GM12878 (cell line): Measurements from ENCODE around the gene AGPAT2. TPM values are rescaled to one million over a fixed set of nuclear protein-coding genes. Genes with fewer than 3 reads are reported as not detected.
A peak's percentile ranks its signal among the peaks of the same experiment; 100 is the strongest.

Source experiments
- ATAC-seq: fragments of 200-7000 bp; cut with Tn5 transposase; 3 replicates; pipeline ENCODE4 v1.9.1; 2020; ENCODE audit warnings: mild to moderate bottlenecking, moderate library complexity
- BruUV-seq: library from RNA; stranded (reverse); fragments of 400-500 nt; replicated peaks from 2 replicates; lab custom pipeline; 2021; lab: Mats Ljungman, UMichigan
- CTCF ChIA-PET: fragments of 300-600 bp; sonication (Branson Sonifier 250); formaldehyde crosslinking; extraction: SDS; loops from one replicate; lab custom pipeline; 2021; ENCODE audit warnings: inconsistent platforms; lab: Yijun Ruan, JAX
- POLR2A ChIA-PET: fragments of 350-600 bp; formaldehyde crosslinking; extraction: SDS; loops from one replicate; lab custom pipeline; 2021; ENCODE audit warnings: inconsistent platforms; lab: Charles Lee
- RAD21 ChIA-PET: fragments of 300-600 bp; sonication (Branson Sonifier 250); formaldehyde crosslinking; loops from one replicate; lab custom pipeline; 2023; ENCODE audit warnings: antibody characterized with exemption; ENCODE audit not compliant: unreplicated experiment; lab: Charles Lee
- SMC1A ChIA-PET: fragments of 300-600 bp; sonication (Branson Sonifier 250); formaldehyde crosslinking; loops from one replicate; lab custom pipeline; 2023; ENCODE audit not compliant: unreplicated experiment, uncharacterized antibody; lab: Charles Lee
- DNase-seq: peaks from one replicate; pipeline ENCODE4 v3.0.0-alpha.2; 2011; ENCODE audit warnings: low read depth, low spot score
- FAIRE-seq: peaks from 3 replicates; lab custom pipeline; 2011; peaks lifted over from hg19 to GRCh38; lab: Jason Lieb, UNC
- H2AFZ ChIP-seq: 2 replicates; pipeline ENCODE4 v1.6.0; 2011; ENCODE audit warnings: low read depth, low read length, control low read depth; ENCODE audit not compliant: control insufficient read depth
- H3K27ac ChIP-seq: 2 replicates; pipeline ENCODE4 v1.5.1; 2011; ENCODE audit warnings: control low read depth; ENCODE audit not compliant: control insufficient read depth, insufficient read depth
- H3K27me3 ChIP-seq, 2 experiments: replicated peaks in 1 of 2; 2 replicates each; pipeline versions ENCODE4 v1.6.0 to v1.6.1; 2011; ENCODE audit warnings: low read length in 1 of 2; ENCODE audit not compliant: control insufficient read depth in 2 of 2, insufficient read depth in 2 of 2
- H3K36me3 ChIP-seq, 2 experiments: 2 replicates each; pipeline ENCODE4 v1.5.1; 2011; ENCODE audit warnings: low read length in 1 of 2; ENCODE audit not compliant: control insufficient read depth in 2 of 2, insufficient read depth in 2 of 2
- H3K4me1 ChIP-seq: 2 replicates; pipeline ENCODE4 v1.6.1; 2011; ENCODE audit warnings: mild to moderate bottlenecking, low read length, moderate library complexity, mixed read lengths; ENCODE audit not compliant: control insufficient read depth, insufficient read depth
- H3K4me2 ChIP-seq: 2 replicates; pipeline ENCODE4 v1.6.0; 2011; ENCODE audit warnings: control low read depth; ENCODE audit not compliant: control insufficient read depth, insufficient read depth
- H3K4me3 ChIP-seq: fragments of 200-600 bp; sonication (generic); 2 replicates; pipeline ENCODE4 v1.5.1; 2016
- H3K79me2 ChIP-seq: 2 replicates; pipeline ENCODE4 v1.6.0; 2011; ENCODE audit warnings: low read length; ENCODE audit not compliant: control insufficient read depth, insufficient read depth
- H3K9ac ChIP-seq: 2 replicates; pipeline ENCODE4 v1.8.0; 2011; ENCODE audit warnings: low read length, control low read depth, mixed read lengths; ENCODE audit not compliant: control insufficient read depth, insufficient read depth
- H3K9me3 ChIP-seq: replicated peaks from 3 replicates; pipeline ENCODE4 v1.5.1; 2011; ENCODE audit warnings: mild to moderate bottlenecking, low read length; ENCODE audit not compliant: control insufficient read depth, insufficient read depth
- H4K20me1 ChIP-seq: 2 replicates; pipeline ENCODE4 v1.6.0; 2011; ENCODE audit not compliant: control insufficient read depth, insufficient read depth
- CHD1 ChIP-seq: IDR thresholded peaks from 2 replicates; pipeline ENCODE4 v1.6.1; 2012; ENCODE audit warnings: low read depth, low read length, improper control_type of control experiment
- CUX1 ChIP-seq: IDR thresholded peaks from 2 replicates; pipeline ENCODE4 v1.6.1; 2012; ENCODE audit warnings: improper control_type of control experiment, low read depth, low read length; ENCODE audit not compliant: insufficient replicate concordance
- DPF2 ChIP-seq: fragments of 450-650 bp; IDR thresholded peaks from 2 replicates; pipeline ENCODE4 v1.6.1; 2017; ENCODE audit warnings: mild to moderate bottlenecking
- E2F4 ChIP-seq: IDR thresholded peaks from 2 replicates; pipeline ENCODE4 v1.6.1; 2012; ENCODE audit warnings: low read depth, low read length, improper control_type of control experiment
- GATAD2B ChIP-seq: fragments of 450-650 bp; conservative IDR thresholded peaks from 2 replicates; pipeline ENCODE4 v1.6.1; 2017; ENCODE audit warnings: low read depth, mild to moderate bottlenecking, moderate library complexity
- HCFC1 ChIP-seq: fragments of 150-350 bp; IDR thresholded peaks from 2 replicates; pipeline ENCODE4 v1.6.1; 2014; ENCODE audit warnings: low read length
- LARP7 ChIP-seq: fragments of 450-650 bp; IDR thresholded peaks from 2 replicates; pipeline ENCODE4 v1.6.1; 2017; ENCODE audit warnings: mild to moderate bottlenecking
- MTA3 ChIP-seq: IDR thresholded peaks from 2 replicates; pipeline ENCODE4 v1.6.1; 2012; ENCODE audit warnings: low read length, inconsistent platforms, borderline replicate concordance
- NFYA ChIP-seq: IDR thresholded peaks from 2 replicates; pipeline ENCODE4 v1.6.1; 2011; ENCODE audit warnings: low read depth, mild to moderate bottlenecking, low read length, improper control_type of control experiment, borderline replicate concordance
- NR2F1 ChIP-seq: fragments of 450-650 bp; conservative IDR thresholded peaks from 2 replicates; pipeline ENCODE4 v1.6.1; 2017; ENCODE audit warnings: mild to moderate bottlenecking
- SMAD1 ChIP-seq: fragments of 450-650 bp; IDR thresholded peaks from 2 replicates; pipeline ENCODE4 v1.6.1; 2018; ENCODE audit warnings: mild to moderate bottlenecking, low read depth; ENCODE audit not compliant: partially characterized antibody
- STAT1 ChIP-seq: fragments of 450-650 bp; conservative IDR thresholded peaks from 2 replicates; pipeline ENCODE4 v1.6.1; 2014; ENCODE audit warnings: antibody characterized with exemption, mild to moderate bottlenecking
- SUPT20H ChIP-seq: IDR thresholded peaks from 2 replicates; pipeline ENCODE4 v1.6.1; 2011; ENCODE audit warnings: low read depth, mild to moderate bottlenecking, low read length, moderate library complexity, borderline replicate concordance; ENCODE audit not compliant: control insufficient read depth
- TBL1XR1 ChIP-seq: IDR thresholded peaks from 2 replicates; pipeline ENCODE4 v1.6.1; 2012; ENCODE audit warnings: low read depth, low read length, improper control_type of control experiment
- USF1 ChIP-seq: IDR thresholded peaks from 2 replicates; pipeline ENCODE4 v1.6.1; 2011; ENCODE audit warnings: borderline replicate concordance, low read depth, mild to moderate bottlenecking, moderate library complexity, mixed read lengths, low read length; ENCODE audit not compliant: insufficient read depth; ENCODE audit errors: extremely low read length
- ZNF274 ChIP-seq: IDR thresholded peaks from one replicate; pipeline ENCODE4 v1.8.0; 2011; ENCODE audit not compliant: insufficient read length, insufficient read depth
- WGBS: methylation state at CpG from one replicate; pipeline ENCODE4 v1.1.6; 2016; ENCODE audit warnings: low lambda C conversion rate; ENCODE audit not compliant: insufficient replicate concordance, insufficient coverage; ENCODE audit errors: missing lambda C conversion rate; 5-methylcytosine and 5-hydroxymethylcytosine counted together
- in situ Hi-C: fragments of 300-500 bp; cut with MboI; formaldehyde crosslinking; loops from 9 replicates; pipeline ENCODE4 v1.14.3; 2018; ENCODE audit warnings: mixed read lengths
- intact Hi-C: fragments of 100-400 bp; cut with micrococcal nuclease; formaldehyde crosslinking; loops from one replicate; pipeline ENCODE4 v1.14.2; 2022; ENCODE audit not compliant: unreplicated experiment
- polyA plus RNA-seq, 11 experiments: library from polyadenylated mRNA; depleted of rRNA in 4 of 11; unstranded in 6 of 11; stranded (reverse) in 5 of 11; fragments of >200 nt; fragmentation: Nextera tagmentation in 4 of 11; fragmentation: Illumina TruSeq in 1 of 11; extraction: Ambion mirVana in 4 of 11; extraction: Trizol in 1 of 11; gene quantifications; 1 replicate in 1 of 11; 2 replicates in 10 of 11; pipeline versions ENCODE4 v1.2.1 to v1.2.3, GENCODE V29; 2011 to 2016; ENCODE audit warnings: inconsistent platforms in 2 of 11, missing spikeins in 2 of 11, low read depth in 1 of 11
- total RNA-seq, 4 experiments: library from RNA; depleted of rRNA in 3 of 4; stranded (reverse); fragments of >200 nt in 3 of 4; fragmentation: Illumina TruSeq in 1 of 4; extraction: Trizol in 1 of 4; gene quantifications; 2 replicates each; pipeline versions ENCODE4 v1.2.1 to v1.2.3, GENCODE V29; 2013 to 2021

The AGPAT2 gene
- total and polyA plus RNA-seq, 10 of the 15 experiments (the other 5 are each of a cell fraction or from before 2014, with no cell fraction given), result 0.10 to 28.5 (median 18.2) TPM

GRCh38 chr9:136729144-136729543, 41.9 kb upstream of the AGPAT2 start (continued):
- no peak for TF ChIP-seq E2F4
- TF ChIP-seq USF1, result no peak

GRCh38 chr9:136728548-136729123, 41.4 kb upstream of the AGPAT2 start:
- ChIA-PET RAD21 (interaction anchor here (0.8 to 1.1 kb wide), 5 partner anchors 13 to 190 kb away, joined by 3 to 4 read pairs (median 3); partner anchors contain the start of gene LCN10), POLR2A (interaction anchor here (0.6 to 3.6 kb wide), 8 partner anchors 11 to 616 kb away, joined by 3 to 15 read pairs (median 3); partner anchors contain the start of gene LCN10), CTCF (interaction anchor here (1.1 to 2.4 kb wide), 11 partner anchors 9 to 307 kb away, joined by 3 to 16 read pairs (median 5); partner anchors contain the start of gene LCN10), SMC1A (interaction anchor here (1.4 kb wide), 1 partner anchor 38 kb away, joined by 3 read pairs; no protein-coding TSS in a partner anchor)
- 2% methylated on average over 53 of the region's 53 CpGs for WGBS
- Histone ChIP-seq H3K4me3 (peak overlapping the region; percentile 76), H3K9ac (peak overlapping the region; percentile 79), H3K79me2 (peaks cover 45% of the 10 kb centered on the region), H3K4me2 (peak overlapping the region; percentile 79), H2AFZ (peak overlapping the region; percentile 83), H3K4me1 (peaks cover 13% of the 10 kb centered on the region), H4K20me1 (peaks cover 9% of the 10 kb centered on the region), H3K36me3 (peaks cover 16% of the 10 kb centered on the region in 2 experiments), H3K27me3 (no peaks in the 10 kb centered on the region), H3K9me3 (no peaks in the 10 kb centered on the region), H3K27ac (peak overlapping the region; percentile 42)
- no peak for FAIRE-seq
- DNase-seq, result no peak
- in situ Hi-C loops (no loop called here), intact Hi-C loops (no loop called here)
- TSS peak; percentile 64 for BruUV-seq
- ATAC-seq, result peak; percentile 53
- TF ChIP-seq CUX1, result no peak
- TF ChIP-seq LARP7, result 0 out of 2 replicates have a peak, but pooled peaks have one; percentile 4
- TF ChIP-seq DPF2, result 0 out of 2 replicates have a peak, but pooled peaks have one; percentile 35
- TF ChIP-seq TBL1XR1, result 0 out of 2 replicates have a peak, but pooled peaks have one; percentile 22
- no peak for TF ChIP-seq CHD1
- TF ChIP-seq NR2F1, result 0 out of 2 replicates have a peak, but pooled peaks have one; percentile 2
- no peak for TF ChIP-seq ZNF274
- no peak for TF ChIP-seq NFYA
- TF ChIP-seq HCFC1, result no peak
- TF ChIP-seq STAT1, result no peak
- TF ChIP-seq MTA3, result no peak
- TF ChIP-seq SUPT20H, result no peak
- no peak for TF ChIP-seq SMAD1
- TF ChIP-seq GATAD2B, result peak; percentile 87
